ENCODE data around the gene CTNNA2. TPM values are rescaled to one million over a fixed set of nuclear protein-coding genes. Genes with fewer than 3 reads are reported as not detected.

The CTNNA2 gene
- total RNA-seq, 1 experiment from 2014 or later: 5.5 TPM

DNA sequence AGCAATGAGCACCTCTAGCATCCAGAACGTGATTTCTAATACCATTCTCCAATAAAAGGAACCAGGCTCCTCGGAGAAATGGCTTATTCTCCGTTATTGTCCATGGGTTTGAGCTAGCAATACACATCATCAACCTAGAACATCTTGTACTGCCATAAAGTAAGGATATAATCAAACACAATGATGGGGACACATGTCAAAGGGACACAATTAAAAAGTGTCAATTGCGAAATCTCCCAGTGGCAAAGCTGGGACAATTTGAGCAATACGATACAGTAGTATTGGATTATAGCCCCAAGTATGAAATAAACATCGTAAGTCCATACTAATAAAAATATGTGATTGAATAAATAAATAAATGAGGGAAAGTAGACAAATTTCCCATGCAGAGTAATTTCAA, 108.4 kb downstream of the CTNNA2 start:
- no peak overlapping the region for H2AFZ ChIP-seq (ENCODE audit: low read length)
- H3K27ac ChIP-seq (ENCODE audit: insufficient read length, low read depth, low read length): no peak overlapping the region
- H4K5ac ChIP-seq (ENCODE audit: insufficient read length, low read depth, low read length): no peak overlapping the region
- no peak overlapping the region for H3K27ac Mint-ChIP-seq
- no peak overlapping the region for H2BK120ac ChIP-seq (ENCODE audit: low read depth, low read length, poor library complexity, severe bottlenecking)
- H3K4ac ChIP-seq (ENCODE audit: low read depth, low read length): no peak overlapping the region
- WGBS (ENCODE audit: extremely low coverage, insufficient read length, low lambda C conversion rate): no CpG with 5 or more reads among the region's 6 CpGs
- H3K23ac ChIP-seq (ENCODE audit: insufficient read length, low read depth, low read length): no peak overlapping the region
- H2BK15ac ChIP-seq (ENCODE audit: low read depth, low read length): no peak overlapping the region
- peaks cover 0 to 4% (median 0%) of the 10 kb centered on the region in 3 experiments; a peak in 1 of 7 replicates for H3K36me3 Mint-ChIP-seq (ENCODE audit: insufficient read depth in 1 of 3, low read depth in 3 of 3)
- H3K56ac ChIP-seq (ENCODE audit: insufficient read length, low read depth, low read length): no peak overlapping the region
- H3K14ac ChIP-seq (ENCODE audit: insufficient read depth, low read length): no peak overlapping the region
- H2BK12ac ChIP-seq (ENCODE audit: insufficient read length, low read depth, low read length): no peak overlapping the region
- TF ChIP-seq, protein P1, sequence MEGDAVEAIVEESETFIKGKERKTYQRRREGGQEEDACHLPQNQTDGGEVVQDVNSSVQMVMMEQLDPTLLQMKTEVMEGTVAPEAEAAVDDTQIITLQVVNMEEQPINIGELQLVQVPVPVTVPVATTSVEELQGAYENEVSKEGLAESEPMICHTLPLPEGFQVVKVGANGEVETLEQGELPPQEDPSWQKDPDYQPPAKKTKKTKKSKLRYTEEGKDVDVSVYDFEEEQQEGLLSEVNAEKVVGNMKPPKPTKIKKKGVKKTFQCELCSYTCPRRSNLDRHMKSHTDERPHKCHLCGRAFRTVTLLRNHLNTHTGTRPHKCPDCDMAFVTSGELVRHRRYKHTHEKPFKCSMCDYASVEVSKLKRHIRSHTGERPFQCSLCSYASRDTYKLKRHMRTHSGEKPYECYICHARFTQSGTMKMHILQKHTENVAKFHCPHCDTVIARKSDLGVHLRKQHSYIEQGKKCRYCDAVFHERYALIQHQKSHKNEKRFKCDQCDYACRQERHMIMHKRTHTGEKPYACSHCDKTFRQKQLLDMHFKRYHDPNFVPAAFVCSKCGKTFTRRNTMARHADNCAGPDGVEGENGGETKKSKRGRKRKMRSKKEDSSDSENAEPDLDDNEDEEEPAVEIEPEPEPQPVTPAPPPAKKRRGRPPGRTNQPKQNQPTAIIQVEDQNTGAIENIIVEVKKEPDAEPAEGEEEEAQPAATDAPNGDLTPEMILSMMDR (conservative IDR thresholded peaks at IDR 0.05): no peak
- H3K4me3 Mint-ChIP-seq: no peak overlapping the region
- H4K91ac ChIP-seq (ENCODE audit: insufficient read length, low read depth, low read length): no peak overlapping the region
- no peaks in the 10 kb centered on the region for H3K23me2 ChIP-seq (ENCODE audit: insufficient read length, low read depth, low read length, poor library complexity, severe bottlenecking)
- H4K20me1 ChIP-seq (ENCODE audit: control insufficient read depth, insufficient read depth, insufficient read length): no peaks in the 10 kb centered on the region
- no peak overlapping the region for H3K9ac ChIP-seq (ENCODE audit: extremely low read depth, insufficient read length, low read length)
- H2BK20ac ChIP-seq (ENCODE audit: low read depth, low read length, poor library complexity, severe bottlenecking): no peak overlapping the region
- H2AK5ac ChIP-seq (ENCODE audit: insufficient read length, low read length): no peak overlapping the region
- H3K9me3 ChIP-seq (ENCODE audit: control insufficient read depth, low read depth, low read length): no peaks in the 10 kb centered on the region
- H3K79me2 ChIP-seq (ENCODE audit: insufficient read depth, low read length): no peaks in the 10 kb centered on the region
- H3K4me2 ChIP-seq (ENCODE audit: insufficient read depth, insufficient read length, low read length): no peak overlapping the region
- H3K4me1 ChIP-seq (ENCODE audit: insufficient read depth, low read length): no peaks in the 10 kb centered on the region
- peaks cover 2 to 5% of the 10 kb centered on the region in 2 experiments; a peak in 1 of 4 replicates for H3K4me1 Mint-ChIP-seq
- no peak overlapping the region for H4K8ac ChIP-seq (replicated peaks; ENCODE audit: insufficient read length, low read depth, low read length)
- H2BK5ac ChIP-seq (ENCODE audit: insufficient read length, low read length): no peak overlapping the region
- no peak overlapping the region for H3T11ph ChIP-seq (ENCODE audit: low read length)
- no peak overlapping the region for H3K18ac ChIP-seq (ENCODE audit: insufficient read length, low read depth, low read length)
- DNase-seq: no peak
- no peaks in the 10 kb centered on the region for H3K27me3 Mint-ChIP-seq (ENCODE audit: low read depth)
- no peaks in the 10 kb centered on the region for H3K79me1 ChIP-seq (ENCODE audit: insufficient read depth, low read depth, low read length, poor library complexity, severe bottlenecking)
- H3K27me3 ChIP-seq (ENCODE audit: insufficient read depth, low read length): no peaks in the 10 kb centered on the region
- H3K9me3 Mint-ChIP-seq: no peaks in the 10 kb centered on the region

Data from H9 (cell line).